Muscle layer of duodenum (tissue), 2 donors: Measurements from ENCODE around the gene IL1RAPL2.
"Not testable (repeated sequence)": the region's sequence is repeated elsewhere in the genome, so short reads cannot be mapped to it uniquely, and the experiment has no call there.

Experiments used
- H3K27ac ChIP-seq: one replicate; pipeline ENCODE4 v1.7.0; 2013; ENCODE audit warnings: mild to moderate bottlenecking, low read length
- H3K27me3 ChIP-seq: one replicate; pipeline ENCODE4 v1.7.0; 2013; ENCODE audit warnings: low read depth, mild to moderate bottlenecking, control low read depth, low read length
- H3K36me3 ChIP-seq, 2 donors: one replicate each; pipeline ENCODE4 v1.7.0; 2013; ENCODE audit warnings: low read length in 2 of 2, control low read depth in 1 of 2, mild to moderate bottlenecking in 1 of 2; ENCODE audit not compliant: insufficient read depth in 2 of 2, control insufficient read depth in 1 of 2
- H3K4me1 ChIP-seq, 2 donors: one replicate each; pipeline ENCODE4 v1.7.0; 2013; ENCODE audit warnings: low read length in 2 of 2, mild to moderate bottlenecking in 2 of 2, control low read depth in 1 of 2, moderate library complexity in 1 of 2; ENCODE audit not compliant: insufficient read depth in 2 of 2, control insufficient read depth in 1 of 2
- H3K4me3 ChIP-seq, 2 donors: one replicate each; pipeline ENCODE4 v1.7.0; 2013; ENCODE audit warnings: low read length in 2 of 2, low read depth in 1 of 2, mild to moderate bottlenecking in 1 of 2
- H3K9me3 ChIP-seq, 2 donors: one replicate each; pipeline ENCODE4 v1.7.0; 2013; ENCODE audit warnings: low read length in 2 of 2, control low read depth in 1 of 2, mild to moderate bottlenecking in 1 of 2; ENCODE audit not compliant: control insufficient read depth in 1 of 2
- donor health status: healthy.

IL1RAPL2 gene

GRCh38 chrX:105653891-105654290 is 1087.9 kb downstream of the IL1RAPL2 start:
- Histone ChIP-seq H3K4me1 (no peaks in the 10 kb centered on the region), H3K27ac (no peak overlapping the region), H3K27me3 (no peaks in the 10 kb centered on the region), H3K36me3 (no peaks in the 10 kb centered on the region), H3K9me3 (no peaks in the 10 kb centered on the region), H3K4me3 (no peak overlapping the region)

DNA sequence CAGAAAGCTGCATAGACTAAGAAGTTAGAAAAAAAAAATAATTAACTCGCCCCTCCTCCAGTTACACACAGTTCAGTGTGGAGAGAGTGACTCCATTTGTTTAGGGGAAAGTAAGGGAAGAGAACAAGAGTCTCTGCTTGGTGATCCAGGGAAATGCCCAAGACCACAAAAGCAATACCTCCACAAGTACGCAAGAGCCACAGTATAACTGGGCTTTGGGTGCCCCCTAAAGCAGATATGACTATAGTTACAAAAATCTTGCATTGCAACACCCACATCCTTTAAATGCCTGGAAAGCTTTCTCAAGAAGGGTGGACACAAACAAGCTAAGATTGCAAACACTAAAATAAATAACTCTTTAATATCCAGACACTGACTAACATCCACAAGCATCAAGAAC is 1092.1 kb downstream of the IL1RAPL2 start:
- no peaks in the 10 kb centered on the region for H3K27me3 ChIP-seq
- H3K4me3 ChIP-seq, result no peak overlapping the region

DNA sequence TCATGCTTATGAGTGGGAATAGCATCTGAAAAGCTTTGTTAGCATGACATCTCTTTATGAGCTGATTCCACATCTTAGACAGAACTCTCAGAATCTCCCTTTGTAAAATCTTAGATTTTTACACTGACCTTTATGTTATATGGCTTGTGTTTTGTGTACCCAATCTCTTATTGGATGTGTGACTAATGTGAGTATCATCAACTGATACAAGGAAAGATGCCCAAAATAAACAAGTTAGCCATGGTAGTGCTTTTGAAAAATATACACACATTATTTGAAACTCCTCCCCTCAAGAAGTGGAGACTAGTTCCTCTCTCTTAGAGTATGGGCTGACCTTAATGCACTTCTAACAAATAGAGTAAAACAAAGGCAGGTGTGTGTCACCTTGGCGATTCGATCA is 1096.2 kb downstream of the IL1RAPL2 start:
- no peaks in the 10 kb centered on the region for H3K4me1 ChIP-seq
- H3K27ac ChIP-seq, result no peak overlapping the region
- H3K4me3 ChIP-seq, result no peak overlapping the region
- no peaks in the 10 kb centered on the region for H3K27me3 ChIP-seq
- H3K9me3 ChIP-seq, result no peaks in the 10 kb centered on the region
- no peaks in the 10 kb centered on the region for H3K36me3 ChIP-seq

More for the DNA sequence above, 1092.1 kb downstream of the IL1RAPL2 start:
- Histone ChIP-seq H3K9me3 (no peaks in the 10 kb centered on the region), H3K27ac (no peak overlapping the region), H3K36me3 (no peaks in the 10 kb centered on the region), H3K4me1 (no peaks in the 10 kb centered on the region)

DNA sequence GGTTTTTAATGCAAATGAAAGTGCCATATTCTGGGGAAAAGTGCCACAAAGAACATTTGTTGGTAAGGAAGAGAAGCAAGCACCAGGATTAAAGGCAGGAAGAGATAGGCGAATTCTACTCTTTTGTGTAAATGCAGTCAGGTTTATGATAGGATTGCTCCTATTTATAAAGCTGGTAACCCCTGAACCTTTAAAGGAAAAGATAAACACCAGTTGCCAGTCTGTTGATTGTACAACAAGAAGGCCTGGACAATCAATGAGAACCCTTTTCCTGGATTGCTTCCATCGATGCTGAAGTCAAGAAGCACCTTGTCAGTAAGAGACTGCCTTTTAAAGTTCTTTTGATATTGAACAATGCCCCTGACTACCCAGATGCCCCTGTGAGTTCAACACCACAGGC is 1098.2 kb downstream of the IL1RAPL2 start:
- no peaks in the 10 kb centered on the region for H3K27me3 ChIP-seq
- H3K27ac ChIP-seq, result no peak overlapping the region
- H3K4me3 ChIP-seq, result no peak overlapping the region
- no peaks in the 10 kb centered on the region for H3K4me1 ChIP-seq
- no peaks in the 10 kb centered on the region for H3K36me3 ChIP-seq
- H3K9me3 ChIP-seq, result no peaks in the 10 kb centered on the region

DNA sequence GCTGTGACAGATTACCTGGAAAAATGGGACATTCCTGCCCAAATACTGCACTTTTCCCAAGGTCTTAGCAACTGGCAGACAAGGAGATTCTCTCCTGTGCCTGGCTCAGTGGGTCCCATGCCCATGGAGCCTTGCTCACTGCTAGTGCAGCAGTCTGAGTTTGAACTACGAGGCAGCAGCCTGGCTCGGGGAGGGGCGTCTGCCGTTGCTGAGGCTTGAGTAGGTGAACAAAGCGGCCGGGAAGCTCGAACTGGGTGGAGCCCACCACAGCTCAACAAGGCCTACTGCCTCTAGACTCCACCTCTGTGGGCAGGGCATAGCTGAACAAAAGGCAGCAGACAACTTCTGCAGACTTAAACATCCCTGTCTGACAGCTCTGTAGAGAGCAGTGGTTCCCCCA is 1118.3 kb downstream of the IL1RAPL2 start:
- H3K9me3 ChIP-seq, H3K36me3 ChIP-seq, H3K27ac ChIP-seq, H3K4me1 ChIP-seq, H3K4me3 ChIP-seq, H3K27me3 ChIP-seq: not testable (repeated sequence)

- no peaks in the 10 kb centered on the region for H3K9me3 ChIP-seq
- H3K27me3 ChIP-seq, result no peaks in the 10 kb centered on the region
- no peak overlapping the region for H3K27ac ChIP-seq
- no peaks in the 10 kb centered on the region for H3K36me3 ChIP-seq
- H3K4me3 ChIP-seq, result no peak overlapping the region
- no peaks in the 10 kb centered on the region for H3K4me1 ChIP-seq
Measured at GRCh38 chrX:105694839-105695238, 1128.8 kb downstream of the IL1RAPL2 start.

- no peaks in the 10 kb centered on the region for H3K36me3 ChIP-seq
- H3K27ac ChIP-seq, result no peak overlapping the region
- H3K4me3 ChIP-seq, result no peak overlapping the region
- no peaks in the 10 kb centered on the region for H3K27me3 ChIP-seq
- no peaks in the 10 kb centered on the region for H3K9me3 ChIP-seq
- no peaks in the 10 kb centered on the region for H3K4me1 ChIP-seq
Measured at GRCh38 chrX:105695451-105695850, 1129.5 kb downstream of the IL1RAPL2 start.

DNA sequence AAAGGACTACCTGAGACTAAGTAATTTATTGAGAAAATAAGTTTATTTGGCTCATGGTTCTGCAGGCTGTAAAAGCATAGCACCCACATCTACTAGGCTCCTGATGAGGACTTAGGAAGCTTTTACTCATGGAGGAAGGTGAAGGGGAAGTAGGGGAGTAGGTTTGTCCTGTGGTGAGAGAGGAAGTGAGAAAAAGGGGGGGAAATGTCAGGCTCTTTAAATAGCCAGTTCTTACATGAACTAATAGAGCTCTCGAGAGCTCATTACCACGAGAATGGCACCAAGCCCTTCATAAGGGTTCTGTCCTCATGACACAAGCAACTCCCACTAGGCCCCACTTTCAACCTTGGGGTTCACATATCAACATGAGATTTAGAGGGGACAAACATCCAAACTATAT is 1130.9 kb downstream of the IL1RAPL2 start:
- Histone ChIP-seq H3K9me3 (no peaks in the 10 kb centered on the region), H3K36me3 (no peaks in the 10 kb centered on the region), H3K4me3 (no peak overlapping the region), H3K27ac (no peak overlapping the region), H3K4me1 (no peaks in the 10 kb centered on the region), H3K27me3 (no peaks in the 10 kb centered on the region)

DNA sequence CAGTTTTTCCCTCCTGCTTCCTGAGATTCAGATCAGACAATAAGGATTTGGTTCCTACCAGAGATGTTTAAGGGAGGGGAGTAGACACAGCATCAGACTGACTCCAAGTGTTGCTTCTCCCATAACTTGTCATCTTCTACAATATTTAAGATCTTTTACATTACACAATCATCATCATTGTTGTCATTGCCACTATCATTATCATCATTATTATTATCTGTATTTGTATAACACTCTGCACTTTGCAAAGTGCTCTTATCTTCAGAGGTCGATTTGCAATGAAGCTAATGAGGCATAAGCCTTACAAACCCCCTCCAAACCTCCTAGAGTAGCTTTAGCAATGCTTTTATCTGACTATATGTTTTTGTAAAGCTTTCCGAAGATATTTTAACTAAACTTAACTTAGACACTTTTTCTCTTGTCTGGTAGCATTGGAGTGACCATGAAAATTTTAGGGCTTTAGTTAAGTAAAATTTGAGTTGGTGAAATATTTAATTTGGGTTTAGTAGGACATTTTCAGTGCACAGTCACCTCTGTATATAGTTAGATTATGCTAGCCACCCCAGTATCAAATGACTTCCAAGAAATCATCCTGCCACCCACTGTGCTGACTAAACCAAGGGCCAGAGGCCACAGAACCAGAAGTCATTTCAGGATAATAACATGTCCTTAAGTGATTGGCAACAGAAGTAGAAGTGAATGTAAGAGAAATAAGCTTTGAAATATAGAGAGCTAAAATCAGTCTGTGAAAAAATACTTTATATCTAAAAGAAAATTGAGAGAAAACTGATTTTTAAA is 1132.2 kb downstream of the IL1RAPL2 start:
- no peak overlapping the region for H3K27ac ChIP-seq

DNA sequence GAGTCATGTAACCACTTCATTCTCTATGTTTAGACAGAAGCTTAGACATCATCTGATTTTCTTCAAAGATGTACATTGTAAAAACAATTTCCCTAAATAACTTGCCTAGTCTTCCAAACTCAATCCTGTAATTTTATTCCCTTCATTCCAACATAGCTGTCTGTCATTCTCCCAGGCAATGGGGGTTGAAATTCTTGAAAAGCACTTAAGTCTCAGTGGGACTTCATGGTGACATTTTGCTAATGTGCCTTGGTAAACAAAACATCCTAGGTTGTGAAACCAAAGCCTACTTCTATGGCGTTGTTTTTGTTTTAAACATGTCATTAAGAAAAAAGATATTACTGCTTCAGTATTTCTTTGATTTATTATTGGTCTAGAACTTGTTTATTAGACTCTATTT is 1134.3 kb downstream of the IL1RAPL2 start:
- Histone ChIP-seq H3K36me3 (no peaks in the 10 kb centered on the region), H3K4me3 (no peak overlapping the region), H3K27me3 (no peaks in the 10 kb centered on the region), H3K9me3 (no peaks in the 10 kb centered on the region), H3K4me1 (no peaks in the 10 kb centered on the region), H3K27ac (no peak overlapping the region)

More for the DNA sequence above, 1132.2 kb downstream of the IL1RAPL2 start:
- Histone ChIP-seq H3K36me3 (no peaks in the 10 kb centered on the region), H3K27me3 (no peaks in the 10 kb centered on the region), H3K9me3 (no peaks in the 10 kb centered on the region), H3K4me3 (no peak overlapping the region), H3K4me1 (no peaks in the 10 kb centered on the region)

DNA sequence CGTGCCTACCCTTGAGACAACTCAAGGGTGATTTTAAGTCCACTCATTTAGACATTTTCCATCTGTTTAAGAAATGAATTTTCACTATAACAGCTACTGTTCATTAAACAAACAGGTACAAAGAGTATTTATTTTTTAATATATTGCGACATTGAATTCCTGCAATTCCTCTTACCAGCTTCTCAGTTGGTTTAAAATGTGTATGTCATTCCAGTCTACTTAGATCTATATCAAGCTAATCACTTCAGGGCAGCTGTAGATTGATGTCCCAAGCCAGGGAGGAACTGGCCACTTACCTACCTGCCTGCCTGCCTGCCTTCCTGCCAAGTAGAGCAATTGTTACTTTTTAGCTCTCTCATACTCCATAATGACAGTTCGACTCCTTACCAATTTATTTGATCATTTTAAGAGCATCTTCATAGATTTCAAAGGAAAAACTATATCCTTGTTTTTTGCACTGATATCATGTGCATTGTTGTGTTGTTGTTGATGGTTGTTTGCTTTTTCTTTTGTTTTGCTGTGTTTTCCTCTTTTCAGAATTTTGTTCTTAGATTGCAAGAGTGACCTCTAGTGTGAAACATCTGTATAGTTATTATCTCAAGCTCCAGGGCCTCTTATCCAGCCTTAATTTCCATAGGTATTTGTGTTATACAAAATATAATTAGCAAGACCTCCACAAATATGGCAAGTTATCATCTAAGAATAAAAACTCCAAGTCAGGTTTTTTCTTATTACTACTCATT is 1135.5 kb downstream of the IL1RAPL2 start:
- Histone ChIP-seq H3K27me3 (no peaks in the 10 kb centered on the region), H3K4me1 (no peaks in the 10 kb centered on the region), H3K27ac (no peak overlapping the region), H3K9me3 (no peaks in the 10 kb centered on the region), H3K36me3 (no peaks in the 10 kb centered on the region), H3K4me3 (no peak overlapping the region)
